AG04449 (cell line): ENCODE measurements around the gene ANGPTL1.

ENCODE experiments used
- CTCF ChIA-PET: fragments of 350-600 bp; formaldehyde crosslinking; extraction: SDS; loops from one replicate; lab custom pipeline; 2021; ENCODE audit warnings: antibody characterized with exemption; lab: Yijun Ruan, JAX
- POLR2A ChIA-PET: fragments of 400-600, 350-600 bp; formaldehyde crosslinking; extraction: SDS; loops from one replicate; lab custom pipeline; 2020; ENCODE audit warnings: antibody characterized with exemption, inconsistent platforms; lab: Yijun Ruan, JAX
- DNase-seq: peaks from one replicate; pipeline ENCODE4 v3.0.0-alpha.2; 2010; ENCODE audit warnings: low read depth, low spot score
- H3K4me3 ChIP-seq: 2 replicates; pipeline ENCODE4 v1.5.1; 2011; ENCODE audit warnings: low read depth, mild to moderate bottlenecking, control low read depth, low read length
- TF ChIP-seq, protein P1 (sequence below): IDR thresholded peaks from one replicate; pipeline ENCODE4 v1.5.1; 2011; ENCODE audit warnings: mild to moderate bottlenecking, moderate library complexity, low read length, control low read depth, inconsistent platforms; ENCODE audit not compliant: insufficient read depth; ENCODE audit errors: missing control alignments

Gene ANGPTL1

DNA sequence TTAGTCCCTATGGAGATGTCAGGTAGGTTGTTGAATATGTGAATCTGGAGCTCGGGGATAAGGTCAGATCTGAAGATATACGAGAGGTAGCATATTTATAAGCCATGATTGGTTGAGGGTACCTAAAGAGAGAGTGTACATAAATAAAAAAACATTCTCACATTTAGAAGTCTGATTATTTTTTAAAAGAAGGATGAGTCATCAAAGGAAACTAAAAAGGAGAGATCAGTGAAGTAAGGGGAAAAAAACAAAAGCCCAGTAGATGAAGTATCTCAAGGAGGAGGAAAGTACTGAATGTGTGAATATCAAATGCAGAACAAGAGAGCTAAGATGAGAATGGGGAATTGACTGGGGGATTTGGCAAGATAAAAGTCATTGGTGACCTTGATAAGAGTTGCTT lies 15.7 kb upstream of the ANGPTL1 start:
- POLR2A ChIA-PET: no interaction called here
- no peak overlapping the region for H3K4me3 ChIP-seq
- CTCF ChIA-PET: interaction anchor here (2.1 kb wide), 1 partner anchor 116 kb away, joined by 9 read pairs; no protein-coding TSS in a partner anchor
- TF ChIP-seq, protein P1, sequence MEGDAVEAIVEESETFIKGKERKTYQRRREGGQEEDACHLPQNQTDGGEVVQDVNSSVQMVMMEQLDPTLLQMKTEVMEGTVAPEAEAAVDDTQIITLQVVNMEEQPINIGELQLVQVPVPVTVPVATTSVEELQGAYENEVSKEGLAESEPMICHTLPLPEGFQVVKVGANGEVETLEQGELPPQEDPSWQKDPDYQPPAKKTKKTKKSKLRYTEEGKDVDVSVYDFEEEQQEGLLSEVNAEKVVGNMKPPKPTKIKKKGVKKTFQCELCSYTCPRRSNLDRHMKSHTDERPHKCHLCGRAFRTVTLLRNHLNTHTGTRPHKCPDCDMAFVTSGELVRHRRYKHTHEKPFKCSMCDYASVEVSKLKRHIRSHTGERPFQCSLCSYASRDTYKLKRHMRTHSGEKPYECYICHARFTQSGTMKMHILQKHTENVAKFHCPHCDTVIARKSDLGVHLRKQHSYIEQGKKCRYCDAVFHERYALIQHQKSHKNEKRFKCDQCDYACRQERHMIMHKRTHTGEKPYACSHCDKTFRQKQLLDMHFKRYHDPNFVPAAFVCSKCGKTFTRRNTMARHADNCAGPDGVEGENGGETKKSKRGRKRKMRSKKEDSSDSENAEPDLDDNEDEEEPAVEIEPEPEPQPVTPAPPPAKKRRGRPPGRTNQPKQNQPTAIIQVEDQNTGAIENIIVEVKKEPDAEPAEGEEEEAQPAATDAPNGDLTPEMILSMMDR: no peak
- DNase-seq: no peak

DNA sequence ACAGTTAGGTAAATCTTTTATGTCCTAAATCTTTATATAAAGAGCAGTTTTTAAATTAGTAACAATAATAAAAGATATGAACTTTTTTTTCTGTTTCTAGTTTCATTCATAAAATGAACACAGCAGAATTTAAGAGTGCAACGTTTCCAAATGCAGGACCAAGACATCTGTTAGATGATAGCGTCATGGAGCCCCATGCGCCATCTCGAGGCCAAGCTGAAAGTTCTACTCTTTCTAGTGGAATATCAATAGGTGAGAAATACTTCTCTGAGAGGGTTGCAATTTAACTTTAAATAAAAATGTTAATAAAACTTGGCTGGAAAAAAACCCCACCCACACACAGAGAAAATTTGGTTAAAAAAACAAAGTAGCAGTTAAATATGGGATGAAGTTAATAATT lies 15.0 kb upstream of the ANGPTL1 start:
- TF ChIP-seq, protein P1: no peak
- no peak overlapping the region for H3K4me3 ChIP-seq
- CTCF ChIA-PET: no interaction called here
- POLR2A ChIA-PET: no interaction called here
- no peak for DNase-seq

DNA sequence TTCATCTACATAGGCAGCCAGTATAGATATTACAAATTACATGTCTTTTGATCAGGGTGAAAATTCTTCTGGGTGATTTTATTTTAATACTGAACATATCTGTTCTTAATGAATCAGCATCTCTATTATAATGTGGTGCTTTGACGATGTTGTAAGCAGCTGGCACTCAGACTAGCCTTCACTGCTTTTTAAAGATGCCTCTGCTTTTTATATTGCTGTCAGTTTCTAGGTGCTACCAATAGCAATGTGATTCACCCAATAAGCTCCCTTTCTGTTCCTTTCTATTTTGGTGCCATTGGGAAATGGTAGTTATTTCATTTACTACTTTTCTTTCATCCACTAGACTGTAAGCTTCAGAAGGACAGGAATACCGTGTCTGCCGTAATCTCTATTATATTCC lies 11.1 kb upstream of the ANGPTL1 start:
- TF ChIP-seq, protein P1: no peak
- no peak overlapping the region for H3K4me3 ChIP-seq
- DNase-seq: no peak
- CTCF ChIA-PET: interaction anchor here (1.6 to 1.8 kb wide), 2 partner anchors 11 to 339 kb away, joined by 4 to 5 read pairs; no protein-coding TSS in a partner anchor
- POLR2A ChIA-PET: no interaction called here

GRCh38 chr1:178877896-178878295 lies 7.0 kb upstream of the ANGPTL1 start:
- ChIA-PET CTCF (interaction anchor here (2.6 kb wide), 1 partner anchor 335 kb away, joined by 7 read pairs; no protein-coding TSS in a partner anchor), POLR2A (no interaction called here)
- no peak overlapping the region for H3K4me3 ChIP-seq
- TF ChIP-seq, protein P1: no peak
- no peak for DNase-seq

- ChIA-PET CTCF (interaction anchor here (0.7 kb wide), 2 partner anchors 329 to 374 kb away, joined by 3 read pairs; no protein-coding TSS in a partner anchor), POLR2A (no interaction called here)
- TF ChIP-seq, protein P1: no peak
Measured at GRCh38 chr1:178875936-178876335, 5.1 kb upstream of the ANGPTL1 start.

GRCh38 chr1:178874966-178875365 lies 4.1 kb upstream of the ANGPTL1 start:
- H3K4me3 ChIP-seq: no peak overlapping the region
- CTCF ChIA-PET: no interaction called here
- TF ChIP-seq, protein P1: no peak
- POLR2A ChIA-PET: no interaction called here
- DNase-seq: no peak

More at GRCh38 chr1:178875936-178876335, 5.1 kb upstream of the ANGPTL1 start:
- H3K4me3 ChIP-seq: no peak overlapping the region
- no peak for DNase-seq
